HG02610 (cell line): ENCODE results near the gene RMP24.

Experiments
- ATAC-seq: cut with Tn5 transposase; IDR thresholded peaks from one replicate; pipeline ENCODE4 v1.9.1; 2021; ENCODE audit warnings: mild to moderate bottlenecking, moderate library complexity; ENCODE audit not compliant: unreplicated experiment

RMP24 gene

GRCh38 chr18:36025025-36025424 lies 52.5 kb downstream of the RMP24 start:
- no peak for ATAC-seq

- no peak for ATAC-seq
Measured at GRCh38 chr18:36028859-36029258, 56.4 kb downstream of the RMP24 start.
